ENCODE data around the gene CCL17. TPM values are rescaled to one million over a fixed set of nuclear protein-coding genes. Genes with fewer than 3 reads are reported as not detected.

The CCL17 gene
- total RNA-seq, 1 donor = not detected

DNA sequence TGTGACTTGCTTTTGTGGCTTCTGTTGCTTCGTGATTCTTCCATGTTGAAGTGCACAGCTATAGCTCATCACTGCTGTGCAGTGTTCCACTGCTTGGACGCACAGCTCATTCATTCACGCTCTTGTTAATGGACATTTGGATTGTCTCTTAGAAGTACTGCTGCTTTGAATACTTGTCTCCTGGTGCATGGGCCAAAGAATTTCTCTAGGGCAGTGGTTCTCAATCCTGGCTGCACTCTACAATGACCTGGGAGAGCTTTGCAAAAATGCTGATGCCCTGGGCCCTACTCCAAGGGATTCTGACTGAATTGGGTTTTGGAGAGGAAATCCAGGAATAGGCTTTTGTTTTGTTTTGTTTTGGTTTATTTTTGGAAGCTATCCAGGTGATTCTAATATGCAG lies 20.0 kb downstream of the CCL17 start:
- H3K4me3 ChIP-seq (ENCODE audit: insufficient read depth, low read length) = no peak overlapping the region
- TF ChIP-seq, protein P1, sequence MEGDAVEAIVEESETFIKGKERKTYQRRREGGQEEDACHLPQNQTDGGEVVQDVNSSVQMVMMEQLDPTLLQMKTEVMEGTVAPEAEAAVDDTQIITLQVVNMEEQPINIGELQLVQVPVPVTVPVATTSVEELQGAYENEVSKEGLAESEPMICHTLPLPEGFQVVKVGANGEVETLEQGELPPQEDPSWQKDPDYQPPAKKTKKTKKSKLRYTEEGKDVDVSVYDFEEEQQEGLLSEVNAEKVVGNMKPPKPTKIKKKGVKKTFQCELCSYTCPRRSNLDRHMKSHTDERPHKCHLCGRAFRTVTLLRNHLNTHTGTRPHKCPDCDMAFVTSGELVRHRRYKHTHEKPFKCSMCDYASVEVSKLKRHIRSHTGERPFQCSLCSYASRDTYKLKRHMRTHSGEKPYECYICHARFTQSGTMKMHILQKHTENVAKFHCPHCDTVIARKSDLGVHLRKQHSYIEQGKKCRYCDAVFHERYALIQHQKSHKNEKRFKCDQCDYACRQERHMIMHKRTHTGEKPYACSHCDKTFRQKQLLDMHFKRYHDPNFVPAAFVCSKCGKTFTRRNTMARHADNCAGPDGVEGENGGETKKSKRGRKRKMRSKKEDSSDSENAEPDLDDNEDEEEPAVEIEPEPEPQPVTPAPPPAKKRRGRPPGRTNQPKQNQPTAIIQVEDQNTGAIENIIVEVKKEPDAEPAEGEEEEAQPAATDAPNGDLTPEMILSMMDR (IDR thresholded peaks at IDR 0.05; ENCODE audit: extremely low read depth, low read depth, low read length) = no peak
- H3K79me2 ChIP-seq (ENCODE audit: insufficient read depth, low read length) = no peaks in the 10 kb centered on the region
- H4K20me1 ChIP-seq (ENCODE audit: insufficient read depth, low read length) = no peaks in the 10 kb centered on the region
- no peak for DNase-seq (ENCODE audit: insufficient read length, low spot score, missing footprints)
- no peaks in the 10 kb centered on the region for H3K27me3 ChIP-seq (ENCODE audit: insufficient read depth, low read length)
- H3K4me2 ChIP-seq (ENCODE audit: insufficient read depth, low read length) = no peak overlapping the region
- no peak overlapping the region for H3K27ac ChIP-seq (ENCODE audit: low read depth, low read length)
- peaks cover 3% of the 10 kb centered on the region for H3K4me1 ChIP-seq (ENCODE audit: insufficient read depth, low read length)
- H2AFZ ChIP-seq (ENCODE audit: low read length) = no peak overlapping the region
- H3K36me3 ChIP-seq (ENCODE audit: insufficient read depth, low read length) = peaks cover 12% of the 10 kb centered on the region
- no peaks in the 10 kb centered on the region for H3K9me3 ChIP-seq (ENCODE audit: low read depth, low read length)

DNA sequence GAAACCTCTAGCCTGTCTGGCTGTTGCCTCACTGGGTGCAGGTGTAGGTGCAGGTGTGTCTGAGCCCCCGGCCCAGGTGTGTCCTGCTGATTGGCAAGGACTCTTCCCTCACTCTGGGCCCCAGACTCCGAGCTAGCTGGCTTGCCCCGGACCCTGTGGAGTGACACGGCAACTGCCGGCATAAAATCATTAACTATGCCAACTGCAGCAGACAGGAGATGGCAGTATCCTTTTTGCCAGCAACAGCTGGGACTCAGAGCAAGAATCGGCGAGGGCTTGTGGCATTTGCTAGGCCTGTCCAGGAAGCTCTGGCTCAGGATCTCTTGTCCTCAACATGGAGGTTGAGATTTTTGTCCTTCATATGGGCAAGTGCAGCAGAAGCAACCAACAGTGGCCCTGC lies 21.8 kb downstream of the CCL17 start:
- TF ChIP-seq, protein P1 (IDR thresholded peaks at IDR 0.05; ENCODE audit: extremely low read depth, low read depth, low read length) = no peak
- Histone ChIP-seq H3K27me3 (ENCODE audit: insufficient read depth, low read length) (no peaks in the 10 kb centered on the region), H3K36me3 (ENCODE audit: insufficient read depth, low read length) (peaks cover 29% of the 10 kb centered on the region), H3K27ac (ENCODE audit: low read depth, low read length) (no peak overlapping the region), H3K4me2 (ENCODE audit: insufficient read depth, low read length) (no peak overlapping the region), H2AFZ (ENCODE audit: low read length) (no peak overlapping the region), H3K4me1 (ENCODE audit: insufficient read depth, low read length) (peaks cover 3% of the 10 kb centered on the region), H3K79me2 (ENCODE audit: insufficient read depth, low read length) (no peaks in the 10 kb centered on the region), H3K4me3 (ENCODE audit: insufficient read depth, low read length) (no peak overlapping the region), H3K9me3 (ENCODE audit: low read depth, low read length) (no peaks in the 10 kb centered on the region), H4K20me1 (ENCODE audit: insufficient read depth, low read length) (no peaks in the 10 kb centered on the region)
- no peak for DNase-seq (ENCODE audit: insufficient read length, low spot score, missing footprints)

DNA sequence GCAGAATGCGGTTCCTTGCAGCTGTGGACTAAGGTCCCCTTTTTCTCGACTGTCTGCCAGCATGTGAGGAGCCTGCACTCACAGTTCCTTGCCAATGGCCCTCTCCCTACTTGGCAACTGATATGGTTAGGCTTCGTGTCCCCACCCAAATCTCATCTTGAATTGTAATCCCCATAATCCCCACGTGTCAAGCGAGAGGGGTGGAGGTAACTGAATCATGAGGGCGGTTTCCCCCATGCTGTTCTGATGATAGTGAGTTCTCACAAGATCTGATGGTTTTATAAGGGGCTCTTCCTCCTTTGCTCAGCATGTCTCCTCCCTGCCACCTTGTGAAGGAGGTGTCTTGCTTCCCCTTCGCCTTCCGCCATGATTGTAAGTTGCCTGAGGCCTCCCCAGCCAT lies 22.7 kb downstream of the CCL17 start:
- Histone ChIP-seq H3K79me2 (ENCODE audit: insufficient read depth, low read length) (no peaks in the 10 kb centered on the region), H3K36me3 (ENCODE audit: insufficient read depth, low read length) (peaks cover 38% of the 10 kb centered on the region), H4K20me1 (ENCODE audit: insufficient read depth, low read length) (no peaks in the 10 kb centered on the region), H3K4me3 (ENCODE audit: insufficient read depth, low read length) (no peak overlapping the region), H3K9me3 (ENCODE audit: low read depth, low read length) (no peaks in the 10 kb centered on the region), H2AFZ (ENCODE audit: low read length) (no peak overlapping the region), H3K4me1 (ENCODE audit: insufficient read depth, low read length) (peaks cover under 1% of the 10 kb centered on the region), H3K4me2 (ENCODE audit: insufficient read depth, low read length) (no peak overlapping the region), H3K27ac (ENCODE audit: low read depth, low read length) (no peak overlapping the region), H3K27me3 (ENCODE audit: insufficient read depth, low read length) (no peaks in the 10 kb centered on the region)
- TF ChIP-seq, protein P1 (IDR thresholded peaks at IDR 0.05; ENCODE audit: extremely low read depth, low read depth, low read length) = no peak
- no peak for DNase-seq (ENCODE audit: insufficient read length, low spot score, missing footprints)

DNA sequence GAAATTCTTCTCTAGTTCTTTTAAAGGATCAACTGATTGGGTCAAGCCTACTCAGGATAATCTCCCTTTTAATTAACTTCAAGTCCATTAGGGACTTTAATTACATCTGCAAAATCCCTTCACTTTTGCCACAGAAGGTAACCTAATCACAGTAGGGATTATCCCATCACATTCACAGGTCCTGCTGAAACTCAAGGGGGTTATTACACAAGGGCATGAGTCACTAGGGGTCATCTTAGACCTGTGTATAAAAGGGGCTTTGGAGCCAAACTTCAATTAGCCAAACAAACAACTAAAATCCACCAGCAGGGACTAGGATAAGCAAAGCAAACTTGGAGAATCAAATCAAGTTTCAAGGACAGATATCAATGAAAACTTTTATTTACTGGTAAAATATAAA lies 23.3 kb downstream of the CCL17 start:
- no peaks in the 10 kb centered on the region for H3K9me3 ChIP-seq (ENCODE audit: low read depth, low read length)
- H3K79me2 ChIP-seq (ENCODE audit: insufficient read depth, low read length) = no peaks in the 10 kb centered on the region
- H3K4me3 ChIP-seq (ENCODE audit: insufficient read depth, low read length) = no peak overlapping the region
- TF ChIP-seq, protein P1 (IDR thresholded peaks at IDR 0.05; ENCODE audit: extremely low read depth, low read depth, low read length) = no peak
- no peaks in the 10 kb centered on the region for H3K4me1 ChIP-seq (ENCODE audit: insufficient read depth, low read length)
- H3K36me3 ChIP-seq (ENCODE audit: insufficient read depth, low read length) = peaks cover 44% of the 10 kb centered on the region
- H4K20me1 ChIP-seq (ENCODE audit: insufficient read depth, low read length) = no peaks in the 10 kb centered on the region
- no peak overlapping the region for H2AFZ ChIP-seq (ENCODE audit: low read length)
- H3K27ac ChIP-seq (ENCODE audit: low read depth, low read length) = no peak overlapping the region
- DNase-seq (ENCODE audit: insufficient read length, low spot score, missing footprints) = no peak
- no peaks in the 10 kb centered on the region for H3K27me3 ChIP-seq (ENCODE audit: insufficient read depth, low read length)
- no peak overlapping the region for H3K4me2 ChIP-seq (ENCODE audit: insufficient read depth, low read length)
